ENCODE results near the gene CTAGE1.

DNA sequence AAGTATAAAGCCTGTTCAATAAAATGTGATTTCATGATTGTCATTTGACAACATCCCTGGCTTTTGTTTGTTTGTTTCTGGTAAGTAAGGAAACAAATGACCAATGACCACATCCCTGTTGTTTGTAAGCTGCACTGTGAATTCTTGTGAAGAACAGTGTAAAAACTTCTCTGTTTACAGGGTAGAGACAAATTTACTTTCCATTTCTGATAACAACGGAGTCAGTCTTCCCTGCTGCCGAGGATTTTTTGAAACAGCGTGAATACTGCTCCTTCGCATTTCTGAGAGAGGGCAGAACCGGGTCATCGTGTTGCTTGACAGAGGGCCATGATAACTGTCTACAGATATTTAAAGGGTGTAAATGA, 38.4 kb upstream of the CTAGE1 start:
- TF ChIP-seq PKNOX1 (IDR thresholded peaks at IDR 0.05) = no peak
- TF ChIP-seq NR2C2 (IDR thresholded peaks at IDR 0.05; ENCODE audit: borderline replicate concordance, control insufficient read depth, insufficient read length, low read depth) = no peak
- TF ChIP-seq BHLHE40 (IDR thresholded peaks at IDR 0.05; ENCODE audit: borderline replicate concordance in 1 of 2, low read depth in 2 of 2, low read length in 1 of 2) = no peak
- no peak for TF ChIP-seq EZH2 (IDR thresholded peaks at IDR 0.05; ENCODE audit: borderline replicate concordance, control insufficient read depth, low read depth, low read length)
- TF ChIP-seq CREB1 (IDR thresholded peaks at IDR 0.05; ENCODE audit: low read depth) = no peak
- TF ChIP-seq SPI1 (IDR thresholded peaks at IDR 0.05; ENCODE audit: borderline replicate concordance, insufficient read depth, low read depth, low read length) = no peak
- TF ChIP-seq REST (IDR thresholded peaks at IDR 0.05; ENCODE audit: low read depth, low read length) = no peak
- TF ChIP-seq ZNF207 (IDR thresholded peaks at IDR 0.05; ENCODE audit: borderline replicate concordance) = no peak
- no peak for TF ChIP-seq CTCF (IDR thresholded peaks at IDR 0.05 in 2 of 3, conservative IDR thresholded peaks at IDR 0.05 in 1 of 3; ENCODE audit: control insufficient read depth in 2 of 3, extremely low read depth in 1 of 3, insufficient read depth in 1 of 3, low read depth in 3 of 3, low read length in 3 of 3)
- TF ChIP-seq CEBPB (IDR thresholded peaks at IDR 0.05; ENCODE audit: borderline replicate concordance in 1 of 2, low read depth in 2 of 2, low read length in 2 of 2) = no peak
- no peak for TF ChIP-seq SKIL (IDR thresholded peaks at IDR 0.05; ENCODE audit: low read depth, poor library complexity, severe bottlenecking)
- TF ChIP-seq SMC3 (IDR thresholded peaks at IDR 0.05; ENCODE audit: borderline replicate concordance, low read length) = no peak
- TF ChIP-seq BACH1 (IDR thresholded peaks at IDR 0.05; ENCODE audit: borderline replicate concordance) = no peak

All from GM12878 (cell line).